PC-9 (cell line): ENCODE results near the gene CPEB3.

Experiments used
- CTCF ChIP-seq: fragments of 200-600 bp; sonication (generic); conservative IDR thresholded peaks from 2 replicates; pipeline ENCODE4 v1.6.1; 2017; ENCODE audit warnings: mixed run types, antibody characterized with exemption, mild to moderate bottlenecking, moderate library complexity
- EZH2 ChIP-seq: fragments of 200-600 bp; sonication (generic); IDR thresholded peaks from 2 replicates; pipeline ENCODE4 v1.8.0; 2017; ENCODE audit warnings: antibody characterized with exemption, low read depth

GRCh38 chr10:92284112-92284704, 6.7 kb downstream of the CPEB3 start:
- TF ChIP-seq CTCF (no peak), EZH2 (no peak)
